GM19193 (cell line): Measurements from ENCODE around the gene MRPL9.
A peak's percentile ranks its signal among the peaks of the same experiment; 100 is the strongest.

Experiments
- POLR2A ChIP-seq: IDR thresholded peaks from 4 replicates; pipeline ENCODE4 v1.6.1; 2011; ENCODE audit not compliant: insufficient read depth, insufficient read length; ENCODE audit errors: extremely low read depth

Gene MRPL9

DNA sequence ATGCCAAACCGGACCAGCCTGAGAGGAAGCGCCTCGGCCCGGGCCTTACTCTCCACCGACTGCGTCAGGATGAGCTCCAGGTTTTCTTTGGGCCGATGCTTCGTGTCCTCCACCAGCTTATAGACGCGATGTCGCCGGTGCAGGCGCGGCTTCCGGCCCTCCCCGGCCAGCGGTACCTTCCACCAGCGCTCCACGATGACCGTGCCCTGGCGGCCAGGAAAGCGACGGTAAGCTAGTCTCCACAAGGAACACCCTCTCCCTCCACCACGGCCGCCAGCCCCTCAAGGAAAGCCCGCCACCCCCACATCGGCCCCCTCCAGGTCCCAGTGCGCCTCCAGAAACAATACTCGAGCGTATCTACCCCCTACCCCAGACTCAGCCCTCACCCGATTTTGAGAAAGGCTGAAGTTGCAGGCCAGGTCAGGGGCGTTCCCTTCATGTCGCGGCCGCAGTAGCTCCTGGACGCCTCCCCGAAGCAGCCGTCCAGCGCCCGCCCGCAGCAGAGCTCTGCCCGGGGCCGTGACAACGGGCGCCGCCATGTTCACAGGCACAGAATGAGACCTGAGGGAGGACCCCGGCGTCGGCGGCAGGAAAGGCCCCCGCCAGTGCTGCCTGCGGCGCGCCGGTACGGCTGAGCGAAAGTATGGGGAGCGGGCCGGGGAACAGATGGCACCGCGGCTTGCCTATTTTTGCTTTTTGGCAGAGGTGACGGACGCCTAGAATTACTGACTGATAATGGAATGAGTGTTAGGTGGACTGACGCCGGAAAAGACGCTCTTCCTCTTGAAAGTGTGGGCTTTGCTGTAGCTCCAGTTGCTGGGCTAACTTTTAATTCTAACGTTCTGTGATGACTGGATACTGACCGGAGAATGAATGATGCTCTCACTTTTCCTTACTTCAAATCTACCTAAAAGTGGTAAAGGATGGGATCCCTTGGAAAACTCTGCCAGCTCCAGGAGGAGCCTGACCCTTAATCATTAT, at the start of gene MRPL9:
Gene MRPL9, minus strand, starts transcription at position 556 of the 981 bp plus-strand sequence. Its CDS starts 17 bp downstream, at position 539.
- peak; percentile 79 for TF ChIP-seq POLR2A

DNA sequence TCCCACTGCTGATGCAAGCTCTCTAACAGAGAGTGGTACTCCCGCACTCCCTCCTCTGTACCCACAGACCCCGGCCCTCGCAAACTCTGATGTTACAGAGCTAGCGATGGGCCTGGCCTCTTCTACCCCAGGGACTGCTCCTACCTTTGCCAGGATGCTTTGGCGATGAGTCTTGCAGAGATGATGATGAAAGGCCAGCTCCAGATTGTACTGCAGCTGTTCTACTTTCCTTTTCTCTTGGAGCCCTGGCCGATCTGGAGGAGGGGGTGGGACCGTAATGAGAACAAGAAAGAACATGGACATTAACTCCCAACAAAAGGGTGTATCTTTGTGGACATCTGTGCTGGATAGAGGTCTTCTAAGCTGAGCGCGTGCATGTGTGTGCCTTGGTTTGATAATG, 47.9 kb upstream of the MRPL9 start:
- TF ChIP-seq POLR2A = no peak

DNA sequence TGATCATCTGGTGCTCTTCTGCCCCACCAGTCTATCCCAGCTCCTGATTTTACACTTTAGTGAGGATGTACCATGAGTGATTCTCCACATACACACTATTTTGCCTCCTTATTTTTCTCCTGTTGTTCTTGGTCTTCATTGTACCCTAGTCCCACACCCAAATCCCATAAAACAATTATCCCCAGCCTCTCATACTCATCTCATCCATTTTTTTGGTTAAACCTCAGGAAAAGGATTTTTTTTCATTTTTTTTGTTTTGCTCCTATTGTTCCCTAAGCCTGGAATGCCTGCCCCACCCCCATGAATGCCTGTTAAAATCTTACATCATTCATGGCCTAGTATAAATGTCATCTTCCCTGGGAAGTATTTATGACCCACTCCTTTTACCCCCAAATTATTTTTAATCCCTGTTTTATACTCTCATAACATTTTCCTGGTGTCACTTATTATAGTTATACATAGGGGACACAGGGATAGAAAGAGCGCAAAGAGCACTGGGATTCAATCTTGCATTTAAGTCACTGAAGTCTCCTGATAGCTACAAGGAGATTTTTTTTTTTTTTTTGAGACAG, 46.8 kb upstream of the MRPL9 start:
- no peak for TF ChIP-seq POLR2A

DNA sequence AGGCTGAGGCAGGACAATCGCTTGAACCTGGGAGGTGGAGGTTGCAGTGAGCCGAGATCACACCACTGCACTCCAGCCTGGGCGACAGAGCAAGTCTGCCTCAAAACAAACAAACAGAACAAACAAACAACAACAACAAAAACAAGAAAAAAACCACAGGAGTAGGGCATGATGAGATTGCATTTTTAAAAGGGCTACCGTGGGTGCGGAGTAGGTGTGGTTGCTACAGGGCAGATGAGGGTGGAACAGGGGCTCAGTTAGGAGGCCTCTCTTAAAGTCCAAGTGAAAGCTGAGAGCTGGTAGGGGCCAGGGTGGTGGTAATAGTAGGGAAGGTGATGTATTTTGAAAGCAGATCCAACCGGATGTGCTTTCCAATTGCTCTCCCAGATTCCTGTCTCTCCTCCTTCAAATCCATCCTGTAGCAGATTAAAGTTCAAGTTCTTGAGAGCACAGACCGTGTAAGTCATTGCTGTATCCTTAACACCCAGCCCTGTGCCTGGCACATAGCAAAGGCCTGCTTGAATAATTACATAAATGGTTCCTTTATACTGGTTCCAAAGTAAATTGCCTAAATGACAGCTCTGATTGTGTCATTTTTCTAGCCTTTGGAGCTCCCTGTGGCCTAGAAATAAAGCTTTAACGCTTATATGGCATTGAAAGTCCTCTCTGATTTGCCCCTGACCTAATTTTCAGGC, 46.1 kb upstream of the MRPL9 start:
- TF ChIP-seq POLR2A = no peak

DNA sequence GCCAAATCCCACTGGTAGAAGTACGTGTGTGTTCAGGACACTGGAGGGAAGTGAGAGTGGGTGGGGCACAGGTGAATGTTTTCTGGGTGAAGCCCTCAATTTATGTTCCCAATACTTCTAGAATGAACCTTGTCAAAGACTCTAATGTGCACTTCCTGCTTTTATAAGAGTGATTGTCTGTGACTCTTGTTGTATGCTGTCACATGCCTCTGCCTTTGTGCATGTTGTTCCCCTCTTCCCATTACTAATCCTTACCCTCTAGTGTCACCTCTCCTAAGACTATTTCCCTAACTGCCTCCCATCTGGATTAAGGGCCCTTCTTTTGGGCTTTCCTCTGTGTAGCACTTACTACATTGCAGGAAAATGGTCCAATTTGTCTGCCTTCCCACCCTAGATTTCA, 44.5 kb upstream of the MRPL9 start:
- TF ChIP-seq POLR2A = no peak

DNA sequence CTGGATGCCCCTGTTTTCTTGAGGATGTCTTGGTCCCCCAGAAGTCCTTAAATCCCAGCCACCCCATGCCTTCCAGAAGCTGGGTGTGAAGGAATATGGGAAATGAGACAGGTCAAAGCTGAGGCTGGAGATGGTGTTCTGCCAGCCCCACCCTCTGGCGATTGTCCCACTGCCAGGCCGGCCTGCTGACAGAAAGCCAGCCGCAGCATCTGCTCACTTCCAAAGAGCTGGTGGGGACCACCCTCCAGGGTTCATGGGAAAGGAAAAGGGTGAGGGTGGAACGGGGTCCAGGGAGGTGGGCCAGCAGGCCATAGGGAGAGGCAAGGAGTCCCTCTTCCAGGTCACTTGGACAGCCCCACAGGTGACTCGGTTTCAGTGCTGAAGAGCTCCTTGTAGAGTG, 43.8 kb upstream of the MRPL9 start:
- no peak for TF ChIP-seq POLR2A

DNA sequence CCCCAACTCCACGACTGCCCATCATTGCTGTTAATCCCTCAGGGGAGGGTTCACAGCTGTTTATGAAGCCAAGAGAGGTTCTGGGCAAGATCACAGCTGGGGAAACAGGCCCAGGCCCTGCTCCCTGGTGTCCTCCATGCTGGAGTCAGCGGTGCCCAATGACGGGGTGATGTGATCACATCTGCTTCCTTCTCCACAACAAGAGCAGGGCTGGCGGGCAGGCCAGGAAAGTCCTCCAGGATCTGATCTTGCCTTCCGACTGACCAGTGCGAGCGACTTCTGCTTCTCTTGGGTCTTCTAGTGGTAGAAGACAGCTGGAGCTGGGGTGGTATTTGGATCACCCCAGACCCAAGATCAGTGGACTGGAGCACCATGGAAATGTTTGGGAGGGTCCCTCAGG, 42.9 kb upstream of the MRPL9 start:
- TF ChIP-seq POLR2A = no peak

DNA sequence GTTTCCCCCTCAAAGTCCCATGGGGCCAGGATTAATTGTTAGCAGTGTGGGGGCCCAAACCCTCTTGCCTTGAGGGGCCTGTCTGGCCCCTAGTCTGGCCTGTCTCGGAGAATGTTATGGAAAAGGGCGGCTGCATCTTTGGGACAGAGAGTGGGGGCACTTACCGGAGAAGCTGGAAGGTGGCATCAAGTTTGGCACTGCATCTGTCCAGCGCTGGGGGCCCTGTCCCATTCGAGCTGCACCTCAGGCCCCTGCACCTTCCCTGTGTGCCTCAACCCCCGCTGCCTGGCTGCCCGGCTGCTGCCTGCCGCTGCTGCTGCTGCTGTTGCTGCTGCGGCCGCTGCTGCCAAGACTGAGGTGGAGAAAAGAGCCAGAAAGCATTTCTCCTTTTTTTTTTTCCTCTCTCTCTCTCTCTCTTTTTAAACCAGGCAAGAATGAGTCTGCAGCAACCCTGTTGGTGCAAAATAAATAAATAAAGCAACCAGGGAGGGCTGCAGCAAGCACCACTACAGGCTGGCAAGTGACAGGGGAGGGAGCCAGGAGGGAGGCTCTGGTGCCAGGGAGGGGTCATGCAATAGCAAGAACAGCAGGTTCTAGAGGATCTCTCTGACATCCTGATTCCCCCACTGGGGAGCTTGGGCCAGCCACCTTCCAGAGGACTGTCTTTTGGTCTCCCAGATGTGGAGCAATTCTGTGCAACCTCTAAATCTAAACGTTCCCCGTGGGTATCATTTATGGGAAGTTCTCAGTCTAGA, 41.9 kb upstream of the MRPL9 start, which contains the start of gene LINGO4:
Gene LINGO4, minus strand, starts transcription at position 354 of the 755 bp plus-strand sequence. CDS start 2,715 bp downstream, outside the sequence.
- TF ChIP-seq POLR2A = no peak

DNA sequence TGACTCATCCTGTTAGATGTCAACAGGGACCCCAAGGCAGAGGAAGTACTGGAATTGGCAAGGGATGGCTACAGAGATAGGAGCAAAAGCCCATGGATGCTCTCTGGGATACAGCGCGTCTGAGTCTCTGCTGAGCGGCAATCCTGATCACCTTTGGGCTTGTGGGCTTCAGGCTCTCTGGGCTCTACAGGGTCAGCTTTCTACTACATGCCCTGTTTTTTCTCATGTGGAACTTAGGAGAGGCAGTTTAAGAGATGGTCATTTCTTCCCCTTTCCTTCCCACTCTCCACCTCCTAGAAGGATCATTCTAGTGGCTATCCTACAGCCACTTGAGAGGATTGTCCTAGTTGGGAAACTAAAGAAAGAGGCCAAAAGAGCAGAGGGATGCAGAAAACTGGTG, 40.6 kb upstream of the MRPL9 start:
- TF ChIP-seq POLR2A = no peak

DNA sequence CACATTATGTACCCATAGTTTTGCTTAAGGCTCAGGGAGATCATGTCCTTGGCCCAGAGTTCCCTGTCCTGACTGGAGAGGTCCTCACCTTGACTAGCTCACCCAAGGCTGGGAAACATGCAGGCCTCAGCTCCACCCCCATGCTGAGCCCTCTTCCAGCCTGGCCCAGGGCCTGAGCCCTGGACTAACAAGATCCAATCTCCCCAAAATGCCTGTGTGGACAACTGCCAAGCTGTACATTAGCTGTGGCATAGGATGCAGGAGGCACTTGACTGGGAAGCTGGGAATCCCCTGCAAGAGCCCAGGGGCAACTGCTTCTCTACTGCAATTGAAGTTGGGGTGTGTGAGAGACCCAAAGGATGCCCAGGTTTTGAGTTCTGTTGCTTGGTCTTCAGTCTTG, 39.9 kb upstream of the MRPL9 start:
- no peak for TF ChIP-seq POLR2A

DNA sequence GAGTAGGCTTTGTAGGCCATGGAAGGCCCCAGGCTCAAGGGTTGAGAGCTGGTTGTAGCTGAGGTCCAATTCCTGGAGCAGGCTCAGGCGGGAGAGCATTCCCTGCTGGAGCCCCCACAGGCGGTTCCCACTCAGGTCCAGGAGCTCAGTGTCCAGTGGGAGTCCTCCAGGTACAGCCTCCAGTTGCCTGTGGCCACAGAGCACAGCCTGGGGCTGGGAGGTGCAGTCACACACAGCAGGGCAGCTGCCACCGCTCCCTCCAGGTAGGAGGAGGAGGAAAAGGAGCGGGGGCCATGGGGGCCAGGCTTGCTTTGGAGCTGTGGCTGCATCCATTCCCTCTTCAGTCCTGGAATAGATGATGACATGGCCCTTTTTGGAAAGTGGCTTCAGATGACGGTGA, 39.1 kb upstream of the MRPL9 start:
- TF ChIP-seq POLR2A = no peak

DNA sequence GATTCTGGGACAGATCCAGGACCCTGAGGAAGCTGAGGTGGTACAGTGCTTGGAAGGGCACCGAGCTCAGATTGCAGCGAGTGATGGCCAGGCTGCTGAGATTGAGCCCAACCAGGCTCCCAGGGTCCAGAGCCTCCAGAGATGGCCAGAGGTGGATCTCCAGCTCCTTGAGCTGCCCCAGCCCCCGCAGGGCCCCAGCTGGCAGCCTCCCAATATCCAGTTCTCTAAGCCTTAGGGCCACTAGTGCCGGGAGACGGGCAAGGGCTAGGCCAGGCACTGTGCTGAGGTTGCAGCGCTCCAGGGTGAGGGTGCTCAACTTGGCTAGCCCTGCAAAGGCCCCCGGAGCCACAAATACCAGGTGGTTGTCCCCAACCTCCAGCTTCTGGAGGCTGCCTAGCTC, 38.5 kb upstream of the MRPL9 start:
- TF ChIP-seq POLR2A = no peak

DNA sequence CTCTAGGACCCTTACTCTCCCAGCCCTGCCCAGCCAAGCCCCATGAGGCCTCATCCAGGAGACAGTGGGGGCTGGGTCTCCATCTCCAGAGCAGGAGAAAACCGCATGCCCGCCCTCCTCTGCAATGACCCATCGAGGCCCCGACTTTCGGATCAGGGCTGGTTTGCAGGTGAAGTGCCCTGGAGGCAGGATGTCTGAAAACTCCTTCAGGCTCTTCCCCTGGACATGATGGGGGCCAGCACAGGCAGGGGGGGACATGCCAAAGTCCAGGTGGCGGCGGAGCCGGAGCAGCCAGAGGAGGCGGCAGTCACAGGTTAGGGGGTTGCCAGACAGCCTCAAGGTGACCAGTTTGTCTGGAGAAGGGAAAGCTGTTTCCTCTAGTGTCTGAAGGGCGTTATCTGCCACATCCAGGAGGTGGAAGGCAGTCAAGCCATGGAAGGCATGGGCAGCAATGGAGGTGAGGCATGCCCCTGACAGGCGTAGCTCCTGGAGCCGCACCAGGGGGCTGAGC, 38.1 kb upstream of the MRPL9 start:
- no peak for TF ChIP-seq POLR2A

DNA sequence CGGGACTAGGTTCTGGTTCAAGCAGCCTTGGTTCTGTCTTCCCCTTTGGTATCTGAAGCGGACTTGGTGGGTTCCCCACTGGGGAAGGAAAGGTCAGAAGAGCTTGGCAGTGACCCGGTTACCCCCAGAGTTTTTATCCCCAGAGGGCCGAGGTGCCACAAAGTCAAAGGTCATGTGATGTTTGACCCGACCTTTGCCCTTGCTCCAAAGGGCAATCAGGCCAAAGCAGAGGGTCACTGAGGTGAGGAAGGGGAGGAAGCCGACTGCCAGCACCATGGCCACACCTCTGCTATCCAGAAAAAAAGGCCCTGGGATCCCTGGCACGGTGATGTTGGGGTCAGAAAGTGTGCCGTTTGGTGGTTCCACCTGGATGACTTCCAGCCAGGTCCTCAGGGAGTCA, 37.5 kb upstream of the MRPL9 start:
- no peak for TF ChIP-seq POLR2A
